ENCODE results near the gene AP5S1. TPM values are rescaled to one million over a fixed set of nuclear protein-coding genes. Genes with fewer than 3 reads are reported as not detected.

The AP5S1 gene
- total RNA-seq, 1 donor from 2014 or later: 22.8 TPM

DNA sequence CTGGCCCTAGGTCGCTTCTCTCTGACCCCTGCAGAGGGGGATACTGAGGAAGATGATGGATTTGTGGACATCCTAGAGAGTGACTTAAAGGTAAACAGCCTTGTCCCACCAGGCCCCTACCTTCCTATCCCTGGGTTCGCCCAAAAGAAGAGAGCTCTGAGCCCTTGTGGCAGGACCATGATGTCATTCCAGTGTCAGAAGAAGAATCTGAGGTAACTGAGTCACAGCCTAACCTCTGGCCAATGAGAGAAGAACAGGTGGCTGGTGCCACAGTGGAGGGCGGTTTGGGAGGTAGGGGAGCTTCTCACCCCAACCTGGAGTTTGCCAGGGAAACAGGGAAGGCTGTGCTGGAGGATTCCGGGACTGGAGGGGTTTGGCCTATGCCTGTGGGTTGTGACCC is 19.0 kb upstream of the AP5S1 start:
- TF ChIP-seq, protein P1, sequence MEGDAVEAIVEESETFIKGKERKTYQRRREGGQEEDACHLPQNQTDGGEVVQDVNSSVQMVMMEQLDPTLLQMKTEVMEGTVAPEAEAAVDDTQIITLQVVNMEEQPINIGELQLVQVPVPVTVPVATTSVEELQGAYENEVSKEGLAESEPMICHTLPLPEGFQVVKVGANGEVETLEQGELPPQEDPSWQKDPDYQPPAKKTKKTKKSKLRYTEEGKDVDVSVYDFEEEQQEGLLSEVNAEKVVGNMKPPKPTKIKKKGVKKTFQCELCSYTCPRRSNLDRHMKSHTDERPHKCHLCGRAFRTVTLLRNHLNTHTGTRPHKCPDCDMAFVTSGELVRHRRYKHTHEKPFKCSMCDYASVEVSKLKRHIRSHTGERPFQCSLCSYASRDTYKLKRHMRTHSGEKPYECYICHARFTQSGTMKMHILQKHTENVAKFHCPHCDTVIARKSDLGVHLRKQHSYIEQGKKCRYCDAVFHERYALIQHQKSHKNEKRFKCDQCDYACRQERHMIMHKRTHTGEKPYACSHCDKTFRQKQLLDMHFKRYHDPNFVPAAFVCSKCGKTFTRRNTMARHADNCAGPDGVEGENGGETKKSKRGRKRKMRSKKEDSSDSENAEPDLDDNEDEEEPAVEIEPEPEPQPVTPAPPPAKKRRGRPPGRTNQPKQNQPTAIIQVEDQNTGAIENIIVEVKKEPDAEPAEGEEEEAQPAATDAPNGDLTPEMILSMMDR (IDR thresholded peaks at IDR 0.05): no peak
- Mint-ChIP-seq H3K9me3 (ENCODE audit: unreplicated experiment) (no peaks in the 10 kb centered on the region), H3K27ac (ENCODE audit: unreplicated experiment) (peak overlapping the region; percentile 83), H3K36me3 (ENCODE audit: unreplicated experiment) (peaks cover 64% of the 10 kb centered on the region), H3K4me3 (ENCODE audit: unreplicated experiment) (no peak overlapping the region), H3K4me1 (ENCODE audit: unreplicated experiment) (peaks cover 87% of the 10 kb centered on the region), H3K27me3 (ENCODE audit: unreplicated experiment) (no peaks in the 10 kb centered on the region)
- DNase-seq (ENCODE audit: extremely low spot score, unreplicated experiment): no peak

DNA sequence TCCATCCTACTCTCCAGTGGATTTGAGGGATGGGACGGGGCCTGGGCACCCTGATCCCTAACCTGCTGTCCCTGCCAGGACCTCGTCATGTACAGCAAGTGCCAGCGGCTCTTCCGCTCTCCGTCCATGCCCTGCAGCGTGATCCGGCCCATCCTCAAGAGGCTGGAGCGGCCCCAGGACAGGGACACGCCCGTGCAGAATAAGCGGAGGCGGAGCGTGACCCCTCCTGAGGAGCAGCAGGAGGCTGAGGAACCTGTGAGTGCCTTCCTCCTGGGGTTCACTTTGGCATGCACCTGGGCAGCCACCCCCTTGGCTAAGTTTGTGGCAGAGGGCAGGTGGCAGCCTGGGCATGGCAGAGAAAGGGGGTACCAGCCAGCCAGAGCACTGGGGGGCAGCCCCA is 18.5 kb upstream of the AP5S1 start:
- Mint-ChIP-seq H3K4me1 (ENCODE audit: unreplicated experiment) (peaks cover 92% of the 10 kb centered on the region), H3K27me3 (ENCODE audit: unreplicated experiment) (no peaks in the 10 kb centered on the region)
- no peak for DNase-seq (ENCODE audit: extremely low spot score, unreplicated experiment)

DNA sequence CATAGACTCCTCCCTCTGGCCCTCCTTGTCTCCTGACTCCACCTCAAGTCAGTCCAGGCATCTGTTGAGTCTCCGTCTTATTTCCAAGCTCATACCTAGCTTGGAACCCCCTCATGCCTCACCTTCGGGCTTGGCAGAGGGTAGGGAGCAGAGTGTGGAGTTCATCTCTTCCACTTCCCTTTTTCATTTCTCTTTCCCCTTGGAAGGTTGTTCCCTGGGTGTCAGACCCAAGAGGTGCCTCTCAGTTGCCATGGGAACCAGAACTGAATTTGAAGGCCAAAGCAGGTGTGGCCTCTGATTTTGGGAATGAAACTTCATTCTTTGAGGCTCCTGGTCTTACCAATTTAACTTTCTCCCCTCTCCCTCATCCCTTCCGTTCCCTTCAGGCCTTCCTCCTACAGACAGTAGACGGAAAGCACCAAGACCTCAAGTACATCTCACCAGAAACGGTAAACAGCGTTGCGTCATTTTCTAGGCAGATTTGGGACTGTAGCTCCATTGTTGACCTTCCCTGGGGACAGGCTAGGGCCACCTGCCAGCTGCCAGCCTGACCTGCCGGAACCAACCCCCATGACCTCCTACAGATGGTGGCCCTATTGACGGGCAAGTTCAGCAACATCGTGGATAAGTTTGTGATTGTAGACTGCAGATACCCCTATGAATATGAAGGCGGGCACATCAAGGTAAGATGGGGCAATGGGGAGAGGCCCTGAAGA is 17.7 kb upstream of the AP5S1 start:
- Mint-ChIP-seq H3K27ac (ENCODE audit: unreplicated experiment) (peak overlapping the region; percentile 83), H3K9me3 (ENCODE audit: unreplicated experiment) (no peaks in the 10 kb centered on the region), H3K36me3 (ENCODE audit: unreplicated experiment) (peaks cover 63% of the 10 kb centered on the region), H3K4me1 (ENCODE audit: unreplicated experiment) (peaks cover 93% of the 10 kb centered on the region), H3K27me3 (ENCODE audit: unreplicated experiment) (no peaks in the 10 kb centered on the region), H3K4me3 (ENCODE audit: unreplicated experiment) (no peak overlapping the region)
- no peak for DNase-seq (ENCODE audit: extremely low spot score, unreplicated experiment)
- TF ChIP-seq, protein P1 (IDR thresholded peaks at IDR 0.05): no peak

More for the DNA sequence above, 18.5 kb upstream of the AP5S1 start:
- peak overlapping the region; percentile 83 for H3K27ac Mint-ChIP-seq (ENCODE audit: unreplicated experiment)
- TF ChIP-seq, protein P1 (IDR thresholded peaks at IDR 0.05): no peak
- H3K36me3 Mint-ChIP-seq (ENCODE audit: unreplicated experiment): peaks cover 66% of the 10 kb centered on the region
- no peak overlapping the region for H3K4me3 Mint-ChIP-seq (ENCODE audit: unreplicated experiment)
- no peaks in the 10 kb centered on the region for H3K9me3 Mint-ChIP-seq (ENCODE audit: unreplicated experiment)

DNA sequence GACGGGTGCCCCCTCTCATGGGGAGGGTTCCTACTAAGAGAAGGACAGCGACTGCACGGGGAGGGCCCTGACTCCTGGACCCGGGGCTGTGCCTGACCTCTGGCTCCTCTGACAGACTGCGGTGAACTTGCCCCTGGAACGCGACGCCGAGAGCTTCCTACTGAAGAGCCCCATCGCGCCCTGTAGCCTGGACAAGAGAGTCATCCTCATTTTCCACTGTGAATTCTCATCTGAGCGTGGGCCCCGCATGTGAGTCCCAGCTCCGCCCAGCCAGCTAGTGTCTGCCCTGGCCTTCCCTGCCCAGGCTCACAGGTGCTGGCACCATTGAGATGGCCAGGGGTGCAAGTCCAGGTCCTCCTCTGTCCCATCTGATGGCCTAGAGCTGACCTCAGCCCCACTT is 17.1 kb upstream of the AP5S1 start:
- peak overlapping the region; percentile 83 for H3K27ac Mint-ChIP-seq (ENCODE audit: unreplicated experiment)
- TF ChIP-seq, protein P1 (IDR thresholded peaks at IDR 0.05): no peak
- peaks cover 93% of the 10 kb centered on the region for H3K4me1 Mint-ChIP-seq (ENCODE audit: unreplicated experiment)
- peaks cover 57% of the 10 kb centered on the region for H3K36me3 Mint-ChIP-seq (ENCODE audit: unreplicated experiment)
- no peaks in the 10 kb centered on the region for H3K27me3 Mint-ChIP-seq (ENCODE audit: unreplicated experiment)
- H3K9me3 Mint-ChIP-seq (ENCODE audit: unreplicated experiment): no peaks in the 10 kb centered on the region
- H3K4me3 Mint-ChIP-seq (ENCODE audit: unreplicated experiment): no peak overlapping the region
- DNase-seq (ENCODE audit: extremely low spot score, unreplicated experiment): no peak

DNA sequence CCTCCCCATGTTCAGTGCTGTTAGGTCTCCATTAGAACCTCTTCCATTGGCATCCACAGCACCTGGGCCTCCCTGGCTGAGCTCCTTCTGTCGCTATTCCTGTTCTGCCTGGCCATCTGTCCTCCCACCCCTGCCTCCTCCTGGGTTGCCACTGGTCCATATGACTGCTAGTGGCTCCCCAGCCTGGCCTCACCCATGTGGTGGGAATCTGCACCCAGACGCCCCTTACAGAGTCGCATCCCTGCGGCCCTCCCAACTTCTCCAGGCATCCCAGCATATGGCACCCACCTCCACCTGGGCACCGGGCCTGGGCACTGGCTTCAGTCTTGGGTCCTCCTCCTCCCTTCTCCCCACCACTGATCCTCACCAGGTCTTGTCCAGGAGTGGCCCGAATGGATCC is 16.5 kb upstream of the AP5S1 start:
- peaks cover 52% of the 10 kb centered on the region for H3K36me3 Mint-ChIP-seq (ENCODE audit: unreplicated experiment)
- H3K27me3 Mint-ChIP-seq (ENCODE audit: unreplicated experiment): no peaks in the 10 kb centered on the region
- TF ChIP-seq, protein P1 (IDR thresholded peaks at IDR 0.05): no peak
- H3K9me3 Mint-ChIP-seq (ENCODE audit: unreplicated experiment): no peaks in the 10 kb centered on the region
- no peak overlapping the region for H3K4me3 Mint-ChIP-seq (ENCODE audit: unreplicated experiment)
- peaks cover 91% of the 10 kb centered on the region for H3K4me1 Mint-ChIP-seq (ENCODE audit: unreplicated experiment)
- H3K27ac Mint-ChIP-seq (ENCODE audit: unreplicated experiment): peak overlapping the region; percentile 83
- DNase-seq (ENCODE audit: extremely low spot score, unreplicated experiment): no peak

Measured in osteocyte (in vitro differentiated cells).